Upper lobe of left lung (tissue), 6 donors: ENCODE results near the gene UBL7. TPM values are rescaled to one million over a fixed set of nuclear protein-coding genes. Genes with fewer than 3 reads are reported as not detected.

ENCODE experiments used
- ATAC-seq, 2 donors: fragments of 200-7000 bp; cut with Tn5 transposase; one replicate each; pipeline ENCODE4 v1.9.1; 2022; ENCODE audit warnings: mild to moderate bottlenecking in 2 of 2, moderate library complexity in 2 of 2; ENCODE audit not compliant: low FRiP score in 2 of 2
- DNase-seq, 2 donors: peaks; one replicate each; pipeline ENCODE4 v3.0.0-alpha.2; 2019 to 2020
- H3K27ac ChIP-seq, 4 donors: fragments of 200-600 bp; sonication (generic); one replicate each; pipeline ENCODE4 v1.5.1; 2016 to 2019
- H3K27me3 ChIP-seq, 4 donors: fragments of 200-600 bp; sonication (generic); one replicate each; pipeline ENCODE4 v1.5.1; 2017 to 2019
- H3K36me3 ChIP-seq, 4 donors: fragments of 200-600 bp; sonication (generic); one replicate each; pipeline ENCODE4 v1.5.1; 2016 to 2019
- H3K4me1 ChIP-seq, 4 donors: fragments of 200-600 bp; sonication (generic); one replicate each; pipeline ENCODE4 v1.5.1; 2018 to 2019
- H3K4me3 ChIP-seq, 4 donors: fragments of 200-600 bp; sonication (generic); one replicate each; pipeline ENCODE4 v1.5.1; 2017 to 2019; ENCODE audit warnings: mild to moderate bottlenecking in 2 of 4, moderate library complexity in 1 of 4
- H3K9me3 ChIP-seq, 4 donors: fragments of 200-600 bp; sonication (generic); one replicate each; pipeline ENCODE4 v1.5.1; 2018 to 2019
- CTCF ChIP-seq, 6 experiments: fragments of 450-650 bp in 4 of 6; fragments of 200-600 bp in 2 of 6; sonication (generic) in 2 of 6; IDR thresholded peaks; one replicate each; pipeline ENCODE4 v1.5.1; 2016 to 2019; ENCODE audit warnings: antibody characterized with exemption in 6 of 6
- EP300 ChIP-seq, 4 donors: sonication (generic); formaldehyde crosslinking; IDR thresholded peaks; one replicate each; pipeline ENCODE4 v1.5.1; 2017; ENCODE audit warnings: antibody characterized with exemption in 4 of 4, control low read depth in 2 of 4
- POLR2A ChIP-seq, 4 donors: fragments of 450-650 bp; IDR thresholded peaks; one replicate each; pipeline ENCODE4 v1.5.1; 2016 to 2017; ENCODE audit warnings: antibody characterized with exemption in 4 of 4, mild to moderate bottlenecking in 2 of 4
- POLR2AphosphoS5 ChIP-seq, 2 donors: sonication (generic); formaldehyde crosslinking; IDR thresholded peaks; one replicate each; pipeline ENCODE4 v1.5.1; 2017; ENCODE audit warnings: antibody characterized with exemption in 2 of 2
- WGBS, 2 donors: methylation state at CpG; one replicate each; pipeline ENCODE4 v1.1.5; 2017 to 2018; 5-methylcytosine and 5-hydroxymethylcytosine counted together
- total RNA-seq, 6 donors: library from RNA; depleted of rRNA in 4 of 6; stranded (reverse); fragments of >200 nt in 4 of 6; gene quantifications; one replicate each; pipeline versions ENCODE4 v1.1.0 to v1.2.1, GENCODE V29; 2016 to 2021
- donor health status: DM: no; HTN: no; CAD: no; lungs with moderate emphysema.
- donor health status: DM: no; HTN: yes; CAD: no; lungs with severe emphysema.

Gene UBL7
- total RNA-seq, 6 donors from 2014 or later, result 22.0 to 53.1 (median 48.6) TPM

- DNase-seq (peak in 1 of 2 donors; percentile 77), ATAC-seq (peak; percentile 72 to 78)
- peaks cover 6 to 8% (median 7%) of the 10 kb centered on the region in 4 donors for H3K4me1 ChIP-seq
- TF ChIP-seq POLR2A (IDR thresholded peaks at IDR 0.05), result no peak
- TF ChIP-seq POLR2AphosphoS5 (IDR thresholded peaks at IDR 0.05), result no peak
- TF ChIP-seq EP300 (IDR thresholded peaks at IDR 0.05), result no peak
- TF ChIP-seq CTCF (IDR thresholded peaks at IDR 0.05), result peak; percentile 76 to 92 (median 88)
- WGBS, 2 donors, result 0% methylated on average over 2 of the region's 2 CpGs
- no peaks in the 10 kb centered on the region for H3K27me3 ChIP-seq
- no peak overlapping the region for H3K27ac ChIP-seq
- no peaks in the 10 kb centered on the region for H3K9me3 ChIP-seq
- no peaks in the 10 kb centered on the region for H3K36me3 ChIP-seq
- H3K4me3 ChIP-seq, result no peak overlapping the region
Measured at GRCh38 chr15:74438721-74439316, 22.1 kb downstream of the UBL7 start.

- ATAC-seq (no peak), DNase-seq (no peak)
- Histone ChIP-seq H3K27me3 (peaks cover 0 to 2% (median 1%) of the 10 kb centered on the region in 4 donors), H3K9me3 (no peaks in the 10 kb centered on the region), H3K27ac (no peak overlapping the region), H3K36me3 (no peaks in the 10 kb centered on the region), H3K4me1 (peaks cover 9 to 12% (median 10%) of the 10 kb centered on the region in 4 donors), H3K4me3 (no peak overlapping the region)
- 40 to 50% methylated on average over 2 of the region's 2 CpGs for WGBS, 2 donors
- TF ChIP-seq POLR2A (IDR thresholded peaks at IDR 0.05) (no peak), POLR2AphosphoS5 (IDR thresholded peaks at IDR 0.05) (no peak), EP300 (IDR thresholded peaks at IDR 0.05) (no peak), CTCF (IDR thresholded peaks at IDR 0.05) (no peak)
Measured at GRCh38 chr15:74438206-74438605, 22.8 kb downstream of the UBL7 start.

GRCh38 chr15:74434263-74435136 is 26.5 kb downstream of the UBL7 start:
- H3K4me1 ChIP-seq, result peaks cover 17 to 25% (median 20%) of the 10 kb centered on the region in 4 donors
- DNase-seq, result no peak
- peaks cover 0 to 14% (median 6%) of the 10 kb centered on the region in 4 donors for H3K27me3 ChIP-seq
- WGBS, 2 donors, result 58 to 59% methylated on average over 12 to 16 of the region's 16 CpGs
- H3K36me3 ChIP-seq, result no peaks in the 10 kb centered on the region
- no peak for ATAC-seq
- H3K27ac ChIP-seq, result peak overlapping the region; percentile 65 to 86 (median 80)
- peak overlapping the region in 3 of 4 donors; percentile 84 to 86 (median 86) for H3K4me3 ChIP-seq
- TF ChIP-seq CTCF (IDR thresholded peaks at IDR 0.05) (no peak), EP300 (IDR thresholded peaks at IDR 0.05) (no peak), POLR2AphosphoS5 (IDR thresholded peaks at IDR 0.05) (no peak), POLR2A (IDR thresholded peaks at IDR 0.05) (no peak)
- H3K9me3 ChIP-seq, result no peaks in the 10 kb centered on the region

GRCh38 chr15:74433592-74434262 is 27.2 kb downstream of the UBL7 start, which contains the start of gene SEMA7A:
Gene SEMA7A, minus strand, starts transcription at chr15:74433958. Its CDS starts 40 bp downstream, at chr15:74433918.
- 0 to 2% methylated on average over 12 to 31 of the region's 75 CpGs for WGBS, 2 donors
- Histone ChIP-seq H3K36me3 (no peaks in the 10 kb centered on the region), H3K4me1 (peaks cover 17 to 25% (median 22%) of the 10 kb centered on the region in 4 donors), H3K9me3 (no peaks in the 10 kb centered on the region), H3K4me3 (peak within 1 kb of the TSS; percentile 84 to 86 (median 86)), H3K27me3 (peaks cover 0 to 14% (median 6%) of the 10 kb centered on the region in 4 donors), H3K27ac (peak within 1 kb of the TSS; percentile 65 to 86 (median 80))
- ATAC-seq (peak; percentile 74 to 95), DNase-seq (peak; percentile 88 to 96)
- TF ChIP-seq POLR2A (IDR thresholded peaks at IDR 0.05), result peak in 3 of 4 donors; percentile 59 to 86 (median 78)
- peak in 1 of 2 donors; percentile 78 for TF ChIP-seq POLR2AphosphoS5 (IDR thresholded peaks at IDR 0.05)
- TF ChIP-seq CTCF (IDR thresholded peaks at IDR 0.05), result peak in 2 of 6 experiments; percentile 14 to 15
- no peak for TF ChIP-seq EP300 (IDR thresholded peaks at IDR 0.05)
